ENCODE results near the gene TRIM52.
A peak's percentile ranks its signal among the peaks of the same experiment; 100 is the strongest.

TRIM52 gene

DNA sequence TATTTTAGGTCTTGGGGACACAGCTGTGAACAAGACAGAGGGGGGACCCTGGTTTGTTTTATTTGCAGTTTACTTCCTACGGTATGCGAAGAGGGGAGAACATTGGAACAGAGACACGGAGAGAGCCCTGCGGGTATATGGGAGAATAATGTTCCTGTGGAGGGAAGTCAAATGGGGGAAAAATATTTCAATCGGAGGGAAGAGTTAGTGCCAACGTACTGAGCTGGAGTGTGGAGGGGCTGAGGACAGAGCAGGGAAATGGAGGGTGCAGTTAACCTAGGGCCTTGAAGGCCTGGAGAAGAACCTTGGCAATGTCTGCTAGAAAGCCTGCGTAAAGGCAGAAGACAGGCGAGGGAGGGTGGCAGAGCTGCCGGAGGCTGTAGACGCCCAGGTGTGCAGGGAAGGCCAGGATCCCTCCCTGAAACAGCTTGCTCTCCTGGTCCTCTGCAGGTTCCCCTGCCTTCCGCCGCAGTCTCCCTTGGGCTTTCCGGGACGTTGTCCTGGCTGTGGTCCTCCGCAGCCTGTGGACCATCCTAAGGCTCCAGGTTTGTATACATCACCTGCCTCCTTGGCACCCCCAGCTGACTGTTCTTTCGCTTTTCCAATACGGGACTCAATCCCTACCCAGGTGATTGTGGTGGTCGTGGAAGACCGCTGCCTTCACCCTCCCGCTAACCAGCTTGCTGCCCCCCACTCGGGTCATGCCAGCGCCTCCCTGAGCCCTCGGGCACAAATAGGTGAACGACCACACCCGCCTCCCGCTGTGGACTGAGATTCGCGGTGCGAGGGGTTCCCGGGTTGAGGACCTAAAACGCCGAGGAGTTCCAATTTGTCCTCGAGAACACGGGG is 15.3 kb downstream of the TRIM52 start:
- Histone ChIP-seq H3K27me3 (no peaks in the 10 kb centered on the region), H3K36me3 (peaks cover 15% of the 10 kb centered on the region), H3K4me3 (ENCODE audit: low read depth in 1 of 2, low read length in 1 of 2) (peak overlapping the region; percentile 90 to 91), H3K27ac (peak overlapping the region; percentile 86), H3K4me1 (ENCODE audit: control insufficient read depth in 1 of 2, insufficient read depth in 1 of 2, low read depth in 1 of 2, low read length in 1 of 2) (peaks cover 62 to 73% of the 10 kb centered on the region in 2 experiments), H3K9me3 (no peaks in the 10 kb centered on the region)
- TF ChIP-seq, protein P1, sequence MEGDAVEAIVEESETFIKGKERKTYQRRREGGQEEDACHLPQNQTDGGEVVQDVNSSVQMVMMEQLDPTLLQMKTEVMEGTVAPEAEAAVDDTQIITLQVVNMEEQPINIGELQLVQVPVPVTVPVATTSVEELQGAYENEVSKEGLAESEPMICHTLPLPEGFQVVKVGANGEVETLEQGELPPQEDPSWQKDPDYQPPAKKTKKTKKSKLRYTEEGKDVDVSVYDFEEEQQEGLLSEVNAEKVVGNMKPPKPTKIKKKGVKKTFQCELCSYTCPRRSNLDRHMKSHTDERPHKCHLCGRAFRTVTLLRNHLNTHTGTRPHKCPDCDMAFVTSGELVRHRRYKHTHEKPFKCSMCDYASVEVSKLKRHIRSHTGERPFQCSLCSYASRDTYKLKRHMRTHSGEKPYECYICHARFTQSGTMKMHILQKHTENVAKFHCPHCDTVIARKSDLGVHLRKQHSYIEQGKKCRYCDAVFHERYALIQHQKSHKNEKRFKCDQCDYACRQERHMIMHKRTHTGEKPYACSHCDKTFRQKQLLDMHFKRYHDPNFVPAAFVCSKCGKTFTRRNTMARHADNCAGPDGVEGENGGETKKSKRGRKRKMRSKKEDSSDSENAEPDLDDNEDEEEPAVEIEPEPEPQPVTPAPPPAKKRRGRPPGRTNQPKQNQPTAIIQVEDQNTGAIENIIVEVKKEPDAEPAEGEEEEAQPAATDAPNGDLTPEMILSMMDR (IDR thresholded peaks at IDR 0.05) = no peak

DNA sequence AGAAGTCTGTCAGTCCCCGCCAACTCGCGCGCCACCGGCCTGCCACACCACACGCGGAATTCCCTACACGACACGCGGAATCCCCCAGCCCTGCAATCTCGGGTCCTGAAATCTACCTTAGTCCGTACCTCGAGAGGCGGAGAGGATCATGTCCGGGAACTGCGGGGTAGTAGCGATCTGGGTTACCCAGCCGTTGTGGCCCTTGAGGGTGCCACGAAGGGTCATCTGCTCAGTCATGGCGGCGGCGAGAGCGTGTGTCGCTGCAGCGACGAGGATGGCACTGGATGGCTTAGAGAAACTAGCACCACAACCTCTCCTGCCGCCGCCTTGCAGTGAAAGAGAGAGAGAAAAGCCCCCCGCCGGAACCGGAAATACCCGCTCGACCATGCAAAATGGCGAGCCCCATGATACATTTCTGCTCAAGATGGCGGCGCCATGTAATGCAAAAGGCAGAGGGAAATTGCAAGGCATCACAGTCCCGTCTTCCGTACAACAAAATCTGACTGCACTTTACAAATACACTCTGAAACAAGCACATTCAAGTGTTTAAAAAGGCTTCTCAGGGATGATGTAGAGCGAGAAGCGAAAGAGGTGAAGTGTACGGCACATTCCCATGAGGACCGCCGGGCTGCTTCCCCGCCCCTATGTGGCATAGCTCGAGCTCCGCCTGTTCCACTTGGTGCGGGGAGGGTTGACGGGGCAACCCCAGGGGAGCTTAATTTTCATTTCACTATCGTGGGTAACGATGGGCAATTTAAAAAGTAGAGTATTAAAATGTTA is 17.2 kb downstream of the TRIM52 start, which contains the start of gene RACK1:
Gene RACK1, minus strand, starts transcription at position 343 of the 780 bp plus-strand sequence. Its CDS starts 106 bp downstream, at position 237.
- no peaks in the 10 kb centered on the region for H3K9me3 ChIP-seq
- peak within 1 kb of the TSS; percentile 86 for H3K27ac ChIP-seq
- H3K4me3 ChIP-seq (ENCODE audit: low read depth in 1 of 2, low read length in 1 of 2) = peak within 1 kb of the TSS; percentile 90 to 99
- H3K36me3 ChIP-seq = peaks cover 34% of the 10 kb centered on the region
- H3K27me3 ChIP-seq = no peaks in the 10 kb centered on the region
- H3K4me1 ChIP-seq (ENCODE audit: control insufficient read depth in 1 of 2, insufficient read depth in 1 of 2, low read depth in 1 of 2, low read length in 1 of 2) = peaks cover 62 to 65% of the 10 kb centered on the region in 2 experiments
- TF ChIP-seq, protein P1 (IDR thresholded peaks at IDR 0.05) = no peak

DNA sequence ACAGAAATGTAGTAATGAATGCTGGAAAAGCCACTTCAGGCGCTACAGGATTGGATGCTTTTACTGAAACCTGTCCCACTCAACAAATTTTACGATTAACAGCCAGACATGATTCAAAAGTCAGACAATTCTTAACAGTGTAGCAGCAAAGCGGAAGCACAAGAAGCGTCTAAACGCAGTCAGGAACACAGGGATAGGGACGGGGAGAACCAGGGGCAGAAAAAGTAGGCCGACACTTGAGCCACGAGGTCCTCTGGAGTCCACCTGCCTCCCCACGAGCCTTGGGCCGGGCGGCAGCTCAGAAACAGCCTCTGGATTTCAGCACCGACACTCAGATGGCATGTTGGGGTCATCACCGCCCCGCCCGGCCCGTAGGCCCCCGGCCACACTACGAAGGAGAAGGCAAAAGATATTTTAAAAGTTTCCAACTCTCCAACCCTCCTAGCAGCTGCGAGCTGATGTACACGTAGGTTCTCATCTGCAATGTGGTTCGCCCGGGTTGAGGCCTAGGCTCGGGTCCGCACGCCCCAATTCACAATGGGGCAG is 17.9 kb downstream of the TRIM52 start:
- H3K4me1 ChIP-seq (ENCODE audit: control insufficient read depth in 1 of 2, insufficient read depth in 1 of 2, low read depth in 1 of 2, low read length in 1 of 2) = peaks cover 58 to 61% of the 10 kb centered on the region in 2 experiments

DNA sequence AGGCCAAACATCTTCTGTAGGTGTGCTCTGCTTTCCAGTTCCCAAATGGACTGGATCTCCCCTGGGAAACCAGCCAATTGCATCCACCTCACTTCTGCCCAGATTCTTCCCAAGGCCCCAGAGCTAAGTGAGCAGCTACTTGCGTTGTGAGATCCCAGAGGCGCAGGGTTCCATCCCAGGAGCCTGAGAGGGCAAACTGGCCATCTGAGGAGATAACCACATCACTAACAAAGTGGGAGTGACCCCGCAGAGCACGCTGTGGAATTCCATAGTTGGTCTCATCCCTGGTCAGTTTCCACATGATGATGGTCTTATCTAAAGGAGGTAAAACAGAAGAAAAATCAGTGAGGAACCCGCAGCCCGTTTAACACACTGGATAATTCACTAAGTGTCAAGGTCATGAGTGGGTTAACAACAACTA is 18.9 kb downstream of the TRIM52 start:
- Histone ChIP-seq H3K27me3 (no peaks in the 10 kb centered on the region), H3K4me1 (ENCODE audit: control insufficient read depth in 1 of 2, insufficient read depth in 1 of 2, low read depth in 1 of 2, low read length in 1 of 2) (peaks cover 49 to 52% of the 10 kb centered on the region in 2 experiments), H3K4me3 (ENCODE audit: low read depth in 1 of 2, low read length in 1 of 2) (peak overlapping the region; percentile 90 to 99), H3K27ac (peak overlapping the region; percentile 86), H3K9me3 (no peaks in the 10 kb centered on the region), H3K36me3 (peaks cover 51% of the 10 kb centered on the region)
- TF ChIP-seq, protein P1 (IDR thresholded peaks at IDR 0.05) = no peak

More for the DNA sequence above, 17.9 kb downstream of the TRIM52 start:
- H3K4me3 ChIP-seq (ENCODE audit: low read depth in 1 of 2, low read length in 1 of 2) = peak overlapping the region; percentile 90 to 99
- peaks cover 40% of the 10 kb centered on the region for H3K36me3 ChIP-seq
- no peaks in the 10 kb centered on the region for H3K27me3 ChIP-seq
- H3K27ac ChIP-seq = peak overlapping the region; percentile 86
- H3K9me3 ChIP-seq = no peaks in the 10 kb centered on the region
- TF ChIP-seq, protein P1 (IDR thresholded peaks at IDR 0.05) = no peak

DNA sequence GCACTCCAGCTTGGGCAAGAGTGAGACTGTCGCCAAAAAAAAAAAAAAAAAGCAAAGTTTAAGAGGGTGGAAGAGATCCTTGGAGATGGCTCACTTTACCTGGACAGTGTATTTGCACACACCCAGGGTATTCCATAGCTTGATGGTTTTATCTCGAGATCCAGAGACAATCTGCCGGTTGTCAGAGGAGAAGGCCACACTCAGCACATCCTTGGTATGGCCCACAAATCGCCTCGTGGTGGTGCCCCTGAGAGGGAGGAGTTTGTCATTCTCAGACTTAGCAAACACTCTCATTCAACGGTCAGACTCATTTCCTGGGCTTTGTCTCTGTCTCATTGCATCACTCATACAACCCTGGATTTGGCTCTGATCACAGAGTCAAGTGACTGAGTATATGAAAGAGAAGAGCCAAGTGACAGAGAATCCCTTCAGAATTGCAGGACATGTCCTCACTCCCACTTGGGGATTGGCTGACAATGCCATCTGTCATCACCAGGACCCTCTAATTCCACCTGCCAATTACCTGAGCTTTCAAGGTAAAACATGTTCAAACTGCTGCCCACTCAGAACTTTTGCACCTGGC is 19.5 kb downstream of the TRIM52 start:
- H3K4me1 ChIP-seq (ENCODE audit: control insufficient read depth in 1 of 2, insufficient read depth in 1 of 2, low read depth in 1 of 2, low read length in 1 of 2) = peaks cover 45 to 46% of the 10 kb centered on the region in 2 experiments
- peak overlapping the region in 1 of 2 experiments; percentile 90 for H3K4me3 ChIP-seq (ENCODE audit: low read depth in 1 of 2, low read length in 1 of 2)
- TF ChIP-seq, protein P1 (IDR thresholded peaks at IDR 0.05) = no peak
- H3K27ac ChIP-seq = peak overlapping the region; percentile 86
- H3K9me3 ChIP-seq = no peaks in the 10 kb centered on the region
- H3K36me3 ChIP-seq = peaks cover 56% of the 10 kb centered on the region
- no peaks in the 10 kb centered on the region for H3K27me3 ChIP-seq
